ENCODE measurements around the gene RASGRF1.

Gene RASGRF1

GRCh38 chr15:78946493-78946892, 144.1 kb downstream of the RASGRF1 start:
- Histone ChIP-seq H3K9ac (ENCODE audit: low read length) (no peak overlapping the region), H3K27me3 (ENCODE audit: control insufficient read depth, insufficient read depth, low read length) (no peaks in the 10 kb centered on the region), H3K36me3 (ENCODE audit: control insufficient read depth, insufficient read depth, low read length) (no peaks in the 10 kb centered on the region), H3K4me3 (ENCODE audit: low read length) (no peak overlapping the region), H3K27ac (ENCODE audit: low read depth, low read length) (no peak overlapping the region), H3K4me1 (ENCODE audit: control insufficient read depth, insufficient read depth, low read length) (peaks cover 3% of the 10 kb centered on the region)

GRCh38 chr15:78944669-78945407, 145.7 kb downstream of the RASGRF1 start, which contains the start of gene CTSH:
Gene CTSH, minus strand, starts transcription at chr15:78945046. Its CDS starts 65 bp downstream, at chr15:78944981.
- H3K9ac ChIP-seq (ENCODE audit: low read length): peak within 1 kb of the TSS; percentile 50
- peak within 1 kb of the TSS; percentile 75 for H3K4me3 ChIP-seq (ENCODE audit: low read length)
- peaks cover 3% of the 10 kb centered on the region for H3K4me1 ChIP-seq (ENCODE audit: control insufficient read depth, insufficient read depth, low read length)
- H3K27me3 ChIP-seq (ENCODE audit: control insufficient read depth, insufficient read depth, low read length): no peaks in the 10 kb centered on the region
- no peak within 1 kb of the TSS for H3K27ac ChIP-seq (ENCODE audit: low read depth, low read length)
- H3K36me3 ChIP-seq (ENCODE audit: control insufficient read depth, insufficient read depth, low read length): no peaks in the 10 kb centered on the region

GRCh38 chr15:78944202-78944625, 146.4 kb downstream of the RASGRF1 start:
- no peaks in the 10 kb centered on the region for H3K27me3 ChIP-seq (ENCODE audit: control insufficient read depth, insufficient read depth, low read length)
- peak overlapping the region; percentile 50 for H3K9ac ChIP-seq (ENCODE audit: low read length)
- peak overlapping the region; percentile 75 for H3K4me3 ChIP-seq (ENCODE audit: low read length)
- no peaks in the 10 kb centered on the region for H3K36me3 ChIP-seq (ENCODE audit: control insufficient read depth, insufficient read depth, low read length)
- no peak overlapping the region for H3K27ac ChIP-seq (ENCODE audit: low read depth, low read length)
- H3K4me1 ChIP-seq (ENCODE audit: control insufficient read depth, insufficient read depth, low read length): peaks cover 3% of the 10 kb centered on the region

GRCh38 chr15:78943692-78944091, 146.9 kb downstream of the RASGRF1 start:
- Histone ChIP-seq H3K4me3 (ENCODE audit: low read length) (peak overlapping the region; percentile 75), H3K36me3 (ENCODE audit: control insufficient read depth, insufficient read depth, low read length) (no peaks in the 10 kb centered on the region), H3K9ac (ENCODE audit: low read length) (no peak overlapping the region), H3K27me3 (ENCODE audit: control insufficient read depth, insufficient read depth, low read length) (no peaks in the 10 kb centered on the region), H3K4me1 (ENCODE audit: control insufficient read depth, insufficient read depth, low read length) (peaks cover 3% of the 10 kb centered on the region), H3K27ac (ENCODE audit: low read depth, low read length) (no peak overlapping the region)

- Histone ChIP-seq H3K36me3 (ENCODE audit: control insufficient read depth, insufficient read depth, low read length) (no peaks in the 10 kb centered on the region), H3K27me3 (ENCODE audit: control insufficient read depth, insufficient read depth, low read length) (no peaks in the 10 kb centered on the region), H3K4me3 (ENCODE audit: low read length) (no peak overlapping the region), H3K4me1 (ENCODE audit: control insufficient read depth, insufficient read depth, low read length) (peaks cover 3% of the 10 kb centered on the region), H3K27ac (ENCODE audit: low read depth, low read length) (no peak overlapping the region), H3K9ac (ENCODE audit: low read length) (no peak overlapping the region)
These were observed 147.8 kb downstream of the RASGRF1 start for GRCh38 chr15:78942741-78943140.

- no peaks in the 10 kb centered on the region for H3K27me3 ChIP-seq (ENCODE audit: control insufficient read depth, insufficient read depth, low read length)
- no peaks in the 10 kb centered on the region for H3K36me3 ChIP-seq (ENCODE audit: control insufficient read depth, insufficient read depth, low read length)
- no peak overlapping the region for H3K27ac ChIP-seq (ENCODE audit: low read depth, low read length)
- peaks cover 2% of the 10 kb centered on the region for H3K4me1 ChIP-seq (ENCODE audit: control insufficient read depth, insufficient read depth, low read length)
- no peak overlapping the region for H3K9ac ChIP-seq (ENCODE audit: low read length)
- H3K4me3 ChIP-seq (ENCODE audit: low read length): no peak overlapping the region
These were observed 151.7 kb downstream of the RASGRF1 start for GRCh38 chr15:78938658-78939488.

- Histone ChIP-seq H3K27ac (ENCODE audit: low read depth, low read length) (no peak overlapping the region), H3K9ac (ENCODE audit: low read length) (no peak overlapping the region), H3K4me3 (ENCODE audit: low read length) (no peak overlapping the region), H3K36me3 (ENCODE audit: control insufficient read depth, insufficient read depth, low read length) (no peaks in the 10 kb centered on the region), H3K4me1 (ENCODE audit: control insufficient read depth, insufficient read depth, low read length) (peaks cover 5% of the 10 kb centered on the region), H3K27me3 (ENCODE audit: control insufficient read depth, insufficient read depth, low read length) (no peaks in the 10 kb centered on the region)
These were observed 153.3 kb downstream of the RASGRF1 start for GRCh38 chr15:78937132-78937739.

GRCh38 chr15:78934655-78935023, 155.9 kb downstream of the RASGRF1 start:
- Histone ChIP-seq H3K27me3 (ENCODE audit: control insufficient read depth, insufficient read depth, low read length) (no peaks in the 10 kb centered on the region), H3K9ac (ENCODE audit: low read length) (no peak overlapping the region), H3K4me1 (ENCODE audit: control insufficient read depth, insufficient read depth, low read length) (peaks cover 9% of the 10 kb centered on the region), H3K27ac (ENCODE audit: low read depth, low read length) (no peak overlapping the region), H3K4me3 (ENCODE audit: low read length) (no peak overlapping the region), H3K36me3 (ENCODE audit: control insufficient read depth, insufficient read depth, low read length) (no peaks in the 10 kb centered on the region)

GRCh38 chr15:78933823-78934654, 156.5 kb downstream of the RASGRF1 start:
- no peaks in the 10 kb centered on the region for H3K27me3 ChIP-seq (ENCODE audit: control insufficient read depth, insufficient read depth, low read length)
- H3K4me1 ChIP-seq (ENCODE audit: control insufficient read depth, insufficient read depth, low read length): peaks cover 9% of the 10 kb centered on the region
- H3K4me3 ChIP-seq (ENCODE audit: low read length): no peak overlapping the region
- no peak overlapping the region for H3K27ac ChIP-seq (ENCODE audit: low read depth, low read length)
- H3K9ac ChIP-seq (ENCODE audit: low read length): no peak overlapping the region
- no peaks in the 10 kb centered on the region for H3K36me3 ChIP-seq (ENCODE audit: control insufficient read depth, insufficient read depth, low read length)

- H3K27ac ChIP-seq (ENCODE audit: low read depth, low read length): no peak overlapping the region
- H3K36me3 ChIP-seq (ENCODE audit: control insufficient read depth, insufficient read depth, low read length): no peaks in the 10 kb centered on the region
- peaks cover 9% of the 10 kb centered on the region for H3K4me1 ChIP-seq (ENCODE audit: control insufficient read depth, insufficient read depth, low read length)
- no peak overlapping the region for H3K4me3 ChIP-seq (ENCODE audit: low read length)
- no peak overlapping the region for H3K9ac ChIP-seq (ENCODE audit: low read length)
- H3K27me3 ChIP-seq (ENCODE audit: control insufficient read depth, insufficient read depth, low read length): no peaks in the 10 kb centered on the region
These were observed 157.3 kb downstream of the RASGRF1 start for GRCh38 chr15:78933187-78933822.

- Histone ChIP-seq H3K27ac (ENCODE audit: low read depth, low read length) (no peak overlapping the region), H3K4me3 (ENCODE audit: low read length) (no peak overlapping the region), H3K36me3 (ENCODE audit: control insufficient read depth, insufficient read depth, low read length) (peaks cover 4% of the 10 kb centered on the region), H3K27me3 (ENCODE audit: control insufficient read depth, insufficient read depth, low read length) (no peaks in the 10 kb centered on the region), H3K9ac (ENCODE audit: low read length) (no peak overlapping the region), H3K4me1 (ENCODE audit: control insufficient read depth, insufficient read depth, low read length) (peaks cover 9% of the 10 kb centered on the region)
These were observed 158.2 kb downstream of the RASGRF1 start for GRCh38 chr15:78932258-78932808.
